Activated gamma-delta T cell (primary cell): ENCODE data around the gene AGGF1.
"Not testable (repeated sequence)": the region's sequence is repeated elsewhere in the genome, so short reads cannot be mapped to it uniquely, and the experiment has no call there.

ENCODE experiments used
- DNase-seq: peaks from one replicate; lab custom pipeline; 2025; lab: John Stamatoyannopoulos, UW
- total RNA-seq, 2 donors: gene quantifications; one replicate each; lab custom pipeline; 2026; lab: John Stamatoyannopoulos, UW

Gene AGGF1, protein sequence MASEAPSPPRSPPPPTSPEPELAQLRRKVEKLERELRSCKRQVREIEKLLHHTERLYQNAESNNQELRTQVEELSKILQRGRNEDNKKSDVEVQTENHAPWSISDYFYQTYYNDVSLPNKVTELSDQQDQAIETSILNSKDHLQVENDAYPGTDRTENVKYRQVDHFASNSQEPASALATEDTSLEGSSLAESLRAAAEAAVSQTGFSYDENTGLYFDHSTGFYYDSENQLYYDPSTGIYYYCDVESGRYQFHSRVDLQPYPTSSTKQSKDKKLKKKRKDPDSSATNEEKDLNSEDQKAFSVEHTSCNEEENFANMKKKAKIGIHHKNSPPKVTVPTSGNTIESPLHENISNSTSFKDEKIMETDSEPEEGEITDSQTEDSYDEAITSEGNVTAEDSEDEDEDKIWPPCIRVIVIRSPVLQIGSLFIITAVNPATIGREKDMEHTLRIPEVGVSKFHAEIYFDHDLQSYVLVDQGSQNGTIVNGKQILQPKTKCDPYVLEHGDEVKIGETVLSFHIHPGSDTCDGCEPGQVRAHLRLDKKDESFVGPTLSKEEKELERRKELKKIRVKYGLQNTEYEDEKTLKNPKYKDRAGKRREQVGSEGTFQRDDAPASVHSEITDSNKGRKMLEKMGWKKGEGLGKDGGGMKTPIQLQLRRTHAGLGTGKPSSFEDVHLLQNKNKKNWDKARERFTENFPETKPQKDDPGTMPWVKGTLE
- total RNA-seq: 38.1 to 41.5 reads per million in 2 donors

DNA sequence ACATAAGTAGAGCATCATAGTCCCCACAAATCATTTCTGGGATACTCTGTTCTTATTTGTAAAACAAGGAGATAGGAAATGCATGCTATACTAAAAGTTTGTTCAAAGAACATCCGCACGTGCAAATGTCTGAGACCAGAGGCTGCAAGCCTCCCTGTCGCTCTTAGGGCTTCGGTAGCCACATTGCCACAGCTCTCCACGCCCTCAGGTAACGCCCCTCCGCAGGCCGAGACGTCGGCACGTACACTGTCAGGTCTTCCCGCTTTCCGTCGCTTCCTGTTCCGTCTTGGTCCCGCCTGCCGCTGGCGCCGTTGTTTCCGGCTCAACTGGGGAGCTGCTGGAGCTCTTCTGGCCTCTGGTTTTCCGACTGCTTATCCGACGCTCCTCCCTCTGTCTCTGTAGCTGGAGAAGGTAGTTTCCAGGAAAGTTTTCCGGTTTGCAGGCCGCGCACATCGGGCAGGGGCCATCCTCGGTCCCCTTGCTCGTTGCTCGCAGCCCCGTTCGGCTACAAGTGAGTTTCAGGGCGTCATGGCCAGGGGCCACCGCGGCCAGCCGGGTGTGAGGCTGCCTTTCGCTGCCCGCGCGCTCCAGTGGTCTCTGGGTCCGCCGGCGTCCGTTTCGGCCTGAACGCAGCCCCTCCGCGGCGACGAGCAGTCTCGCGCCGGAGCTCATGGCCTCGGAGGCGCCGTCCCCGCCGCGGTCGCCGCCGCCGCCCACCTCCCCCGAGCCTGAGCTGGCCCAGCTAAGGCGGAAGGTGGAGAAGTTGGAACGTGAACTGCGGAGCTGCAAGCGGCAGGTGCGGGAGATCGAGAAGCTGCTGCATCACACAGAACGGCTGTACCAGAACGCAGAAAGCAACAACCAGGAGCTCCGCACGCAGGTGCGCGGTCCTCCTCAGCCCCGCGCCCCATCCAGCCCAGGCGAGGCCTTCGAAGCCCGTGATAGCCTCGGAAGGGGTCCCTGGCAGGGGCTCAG lies at the start of gene AGGF1:
AGGF1 (plus strand) TSS at position 308 of the 975 bp plus-strand sequence; CDS start at position 671, 363 bp downstream.
- DNase-seq: peak; percentile 78

DNA sequence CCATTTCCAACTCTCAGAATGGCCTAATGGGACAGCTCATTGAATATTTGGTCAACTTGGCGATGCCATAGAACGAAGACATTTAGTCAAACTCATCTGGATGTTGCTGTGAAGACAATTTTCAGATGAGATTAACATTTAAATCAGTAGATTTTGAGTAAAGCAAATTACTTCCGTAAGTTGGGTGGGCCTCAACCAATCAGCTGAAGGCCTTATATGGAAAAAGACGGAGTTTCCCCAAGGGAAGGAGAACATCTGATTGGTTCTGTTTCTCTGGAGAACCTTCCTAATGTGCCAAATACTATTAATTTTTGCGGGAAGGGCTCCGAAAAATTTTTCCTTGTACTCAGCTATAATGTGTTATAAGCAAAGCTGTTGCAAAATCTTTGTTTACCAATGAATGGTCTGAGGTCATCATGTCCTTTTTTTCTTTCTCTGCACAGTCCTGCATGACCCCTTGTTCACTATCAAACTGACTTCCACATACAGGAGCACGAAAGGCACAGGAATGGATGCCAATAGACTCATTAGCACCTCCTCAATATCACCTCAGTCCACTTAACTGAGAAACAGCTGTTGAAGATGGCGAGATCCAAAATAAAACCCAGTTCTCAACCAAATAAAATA lies 49.6 kb upstream of the AGGF1 start:
- no peak for DNase-seq

- no peak for DNase-seq
Observed at GRCh38 chr5:76982450-76982849, 47.8 kb upstream of the AGGF1 start.

- DNase-seq: no peak
Observed at GRCh38 chr5:76983468-76983867, 46.7 kb upstream of the AGGF1 start.

- no peak for DNase-seq
Observed at GRCh38 chr5:76986825-76987526, 43.2 kb upstream of the AGGF1 start.

GRCh38 chr5:76990899-76991459 lies 39.2 kb upstream of the AGGF1 start:
- DNase-seq: no peak

- not testable (repeated sequence) for DNase-seq
Observed at GRCh38 chr5:76993436-76993835, 36.8 kb upstream of the AGGF1 start.

GRCh38 chr5:76994337-76994736 lies 35.9 kb upstream of the AGGF1 start:
- DNase-seq: no peak

DNA sequence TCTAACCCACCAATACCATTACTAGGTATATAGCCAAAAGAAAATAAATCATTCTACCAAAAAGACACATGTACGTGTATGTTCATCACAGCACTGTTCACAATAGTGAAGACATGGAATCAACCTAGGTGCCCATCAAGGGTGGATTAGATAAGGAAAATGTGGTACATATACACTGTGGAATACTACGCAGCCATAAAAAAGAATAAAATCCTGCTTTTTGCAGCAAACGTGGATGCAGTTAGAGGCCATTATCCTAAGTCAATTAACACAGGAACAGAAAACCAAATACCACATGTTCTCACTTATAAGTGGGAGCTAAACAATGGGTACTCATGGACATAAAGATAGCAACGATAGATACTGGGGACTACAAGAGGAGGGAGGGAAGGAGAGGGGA lies 32.0 kb upstream of the AGGF1 start:
- not testable (repeated sequence) for DNase-seq

DNA sequence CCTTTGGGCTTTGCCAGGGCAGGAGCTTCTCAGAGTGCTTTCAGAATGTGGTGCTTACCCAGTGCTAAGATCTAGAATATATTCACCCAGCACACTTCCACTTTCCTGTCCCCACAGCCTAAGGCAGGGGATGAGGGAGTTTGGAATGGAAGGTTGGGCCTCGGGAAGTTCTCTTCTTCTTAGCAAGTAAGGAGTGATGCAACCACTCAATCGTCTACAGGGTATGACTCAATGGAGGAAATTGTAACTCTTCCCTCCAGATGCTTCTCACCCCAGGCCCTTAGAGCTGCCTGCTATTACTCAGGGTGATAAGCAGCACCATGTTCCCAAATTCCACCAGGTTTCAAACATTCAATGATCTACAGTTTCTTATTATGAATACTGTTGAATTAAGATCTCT lies 30.8 kb upstream of the AGGF1 start:
- no peak for DNase-seq

- no peak for DNase-seq
Observed at GRCh38 chr5:77003246-77003645, 27.0 kb upstream of the AGGF1 start.

- DNase-seq: no peak
Observed at GRCh38 chr5:77006124-77006523, 24.1 kb upstream of the AGGF1 start.

DNA sequence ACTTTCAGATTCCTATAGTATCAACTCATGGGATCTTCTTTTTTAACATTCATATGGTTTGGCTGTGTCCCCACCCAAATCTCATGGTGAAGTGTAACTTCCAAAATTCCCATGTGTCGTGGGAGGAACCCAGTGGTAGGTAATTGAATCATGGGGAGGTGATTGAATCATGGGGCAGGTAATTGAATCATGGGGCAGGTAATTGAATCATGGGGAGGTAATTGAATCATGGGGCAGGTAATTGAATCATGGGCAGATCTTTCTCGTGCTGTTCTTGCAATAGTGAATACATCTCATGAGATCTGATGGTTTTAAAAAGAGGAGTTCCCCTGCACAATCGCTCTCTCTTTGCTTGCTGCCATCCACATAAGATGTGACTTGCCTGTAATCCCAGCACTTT lies 21.8 kb upstream of the AGGF1 start:
- no peak for DNase-seq

DNA sequence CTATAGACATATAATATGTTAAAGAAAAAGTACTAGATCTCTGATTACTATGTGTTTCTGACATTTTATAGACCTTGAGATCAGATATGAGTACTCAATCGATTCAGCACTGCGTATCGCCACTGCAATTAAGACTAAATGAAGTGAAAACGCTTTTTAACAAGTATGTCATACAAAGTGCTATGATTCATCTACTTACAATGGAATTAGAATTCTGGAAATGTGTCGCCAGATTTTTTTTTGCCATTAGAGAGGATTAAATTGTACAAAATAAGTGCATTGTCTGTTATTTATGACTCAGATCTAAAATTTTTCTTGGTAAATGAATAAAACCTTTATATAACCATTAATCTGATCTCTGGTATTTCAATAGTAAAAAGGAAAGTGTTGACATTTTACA lies 20.0 kb upstream of the AGGF1 start:
- DNase-seq: no peak

DNA sequence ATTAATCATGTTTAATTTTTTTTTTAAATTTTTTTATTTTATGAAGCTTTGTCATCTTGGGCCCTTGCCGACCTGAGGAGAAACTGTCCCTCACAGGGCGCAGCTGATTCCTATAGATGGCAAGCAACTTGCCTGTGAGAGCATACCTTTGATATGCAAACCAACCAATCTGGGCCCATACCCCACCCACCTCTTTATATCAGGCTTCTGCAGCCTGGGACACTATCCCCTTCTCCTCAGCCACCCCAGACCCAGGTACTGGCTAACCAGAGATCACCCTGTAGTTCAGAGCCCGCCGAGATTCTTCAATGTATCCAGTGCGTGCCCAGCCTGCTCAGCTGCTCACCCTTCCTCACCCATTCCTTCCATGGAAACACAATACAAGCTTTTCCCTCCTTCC lies 18.7 kb upstream of the AGGF1 start:
- DNase-seq: no peak

DNA sequence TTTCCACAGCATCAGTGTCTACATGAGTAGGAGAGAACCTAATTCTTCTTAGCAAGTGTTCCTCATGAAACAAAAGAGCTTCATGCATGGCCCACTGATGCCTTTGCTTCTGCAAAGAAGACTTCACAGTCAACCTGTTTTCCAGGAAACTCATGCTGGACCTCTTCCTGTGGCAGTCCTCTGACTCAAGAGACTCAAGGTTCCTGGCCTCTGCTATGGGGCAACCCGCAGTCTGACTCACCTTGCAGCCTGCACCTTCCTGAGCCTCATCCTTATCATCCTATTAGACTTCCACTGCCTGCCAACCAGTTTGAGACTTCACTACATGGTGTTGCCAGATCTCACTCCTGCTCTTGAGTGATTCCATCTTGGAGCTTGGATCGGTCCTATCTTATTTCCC lies 17.6 kb upstream of the AGGF1 start:
- DNase-seq: no peak

DNA sequence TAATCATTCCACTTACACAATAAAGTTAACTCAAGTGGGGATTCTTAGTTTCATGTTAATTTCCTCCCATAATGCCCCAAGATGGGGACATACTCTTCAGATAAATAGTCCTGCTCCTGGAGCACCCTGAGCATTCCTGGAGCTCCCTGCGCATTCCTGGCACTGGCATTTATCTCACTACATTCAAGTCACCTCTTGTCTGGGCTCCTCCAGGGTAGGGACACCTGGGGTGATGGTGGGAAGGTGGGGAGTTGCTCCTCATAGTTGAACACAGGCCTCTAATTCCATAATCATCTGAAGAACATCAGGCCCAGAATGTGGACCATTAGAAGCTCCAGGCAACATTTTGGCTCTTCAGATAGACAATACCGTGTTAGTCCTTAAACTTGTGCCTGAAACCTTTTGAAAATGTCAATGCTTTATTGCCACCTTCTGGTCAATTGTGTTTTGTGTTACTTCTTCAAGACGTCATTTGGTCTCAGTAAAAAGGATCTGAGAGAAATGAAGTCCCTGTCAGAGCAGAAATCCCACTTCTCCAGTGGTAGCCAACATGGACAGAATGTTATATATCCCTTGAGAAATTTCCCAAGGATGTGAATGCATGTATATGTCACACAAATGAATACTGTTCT lies 14.2 kb upstream of the AGGF1 start:
- no peak for DNase-seq

- DNase-seq: no peak
Observed at GRCh38 chr5:77016962-77017361, 13.2 kb upstream of the AGGF1 start.

DNA sequence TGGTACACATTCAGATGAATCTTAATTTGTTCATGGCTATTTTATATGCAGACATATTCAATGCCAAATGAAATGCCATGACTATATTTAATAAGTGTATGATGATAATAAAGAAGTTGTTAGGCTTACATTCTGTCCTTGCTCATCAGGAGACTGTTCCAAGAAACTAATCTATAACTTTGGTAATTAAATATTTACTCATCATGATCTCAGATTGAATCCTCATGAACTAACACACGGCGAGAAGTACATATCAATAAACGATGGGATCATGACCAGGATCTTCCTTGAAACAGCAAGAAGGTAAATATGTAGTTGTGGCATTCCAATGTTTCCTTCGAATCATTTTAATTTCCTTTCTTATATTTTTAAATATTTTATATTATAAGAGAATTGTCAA lies 12.5 kb upstream of the AGGF1 start:
- no peak for DNase-seq
